Cardiac muscle cell (in vitro differentiated cells and primary cell): ENCODE data around the gene UBE2V1. TPM values are rescaled to one million over a fixed set of nuclear protein-coding genes. Genes with fewer than 3 reads are reported as not detected.
"Not testable (repeated sequence)": the region's sequence is repeated elsewhere in the genome, so short reads cannot be mapped to it uniquely, and the experiment has no call there.

Source experiments
- DNase-seq, 2 donors: peaks; one replicate each; pipeline versions ENCODE4 v3.0.0 to v3.0.0-alpha.2; 2010 to 2017; ENCODE audit warnings: low read depth in 1 of 2, low spot score in 1 of 2
- H3K27ac ChIP-seq: fragments of 200-600 bp; sonication (generic); 2 replicates; pipeline ENCODE4 v1.5.1; 2016
- H3K27me3 ChIP-seq: fragments of 200-600 bp; sonication (generic); 2 replicates; pipeline ENCODE4 v1.6.0; 2016; ENCODE audit warnings: control low read depth
- H3K36me3 ChIP-seq: fragments of 200-600 bp; sonication (generic); 2 replicates; pipeline ENCODE4 v1.5.1; 2016; ENCODE audit warnings: control low read depth
- H3K4me1 ChIP-seq: fragments of 200-600 bp; sonication (generic); 2 replicates; pipeline ENCODE4 v1.8.1; 2017; ENCODE audit warnings: low read depth, mild to moderate bottlenecking, mixed run types
- H3K4me3 ChIP-seq: fragments of 200-600 bp; sonication (generic); 2 replicates; pipeline ENCODE4 v1.5.1; 2016; ENCODE audit warnings: mild to moderate bottlenecking
- H3K9me3 ChIP-seq: fragments of 200-600 bp; sonication (generic); 2 replicates; pipeline ENCODE4 v1.5.1; 2017; ENCODE audit warnings: low read depth, mild to moderate bottlenecking, control low read depth
- CTCF ChIP-seq: IDR thresholded peaks from 2 replicates; pipeline ENCODE4 v1.5.1; 2012; ENCODE audit warnings: low read depth, mild to moderate bottlenecking, low read length
- polyA plus RNA-seq: library from polyadenylated mRNA; unstranded; fragments of >200 nt; fragmentation: Nextera tagmentation; extraction: Ambion mirVana; gene quantifications from 2 replicates; pipeline ENCODE4 v1.2.1, GENCODE V29; 2016
- total RNA-seq: library from RNA; depleted of rRNA; stranded (reverse); fragments of >200 nt; gene quantifications from 2 replicates; pipeline ENCODE4 v1.2.3, GENCODE V29; 2016

Gene UBE2V1
- total and polyA plus RNA-seq, 2 experiments from 2014 or later: 126 to 173 TPM

GRCh38 chr20:50065325-50065615 is 47.7 kb downstream of the UBE2V1 start:
- Histone ChIP-seq H3K36me3 (no peaks in the 10 kb centered on the region), H3K4me1 (no peaks in the 10 kb centered on the region), H3K27ac (no peak overlapping the region), H3K27me3 (no peaks in the 10 kb centered on the region), H3K9me3 (no peaks in the 10 kb centered on the region), H3K4me3 (no peak overlapping the region)
- TF ChIP-seq CTCF: no peak
- DNase-seq: no peak

GRCh38 chr20:50063763-50064162 is 49.2 kb downstream of the UBE2V1 start:
- not testable (repeated sequence) for H3K27me3 ChIP-seq, H3K9me3 ChIP-seq, H3K27ac ChIP-seq, H3K4me1 ChIP-seq, H3K36me3 ChIP-seq, DNase-seq, H3K4me3 ChIP-seq

GRCh38 chr20:50062006-50062838 is 50.7 kb downstream of the UBE2V1 start:
- Histone ChIP-seq H3K36me3 (no peaks in the 10 kb centered on the region), H3K4me3 (no peak overlapping the region), H3K4me1 (no peaks in the 10 kb centered on the region), H3K27me3 (no peaks in the 10 kb centered on the region), H3K9me3 (no peaks in the 10 kb centered on the region), H3K27ac (no peak overlapping the region)
- DNase-seq: no peak
- no peak for TF ChIP-seq CTCF

GRCh38 chr20:50061151-50062005 is 51.6 kb downstream of the UBE2V1 start:
- no peak for TF ChIP-seq CTCF
- Histone ChIP-seq H3K4me3 (no peak overlapping the region), H3K27me3 (no peaks in the 10 kb centered on the region), H3K9me3 (no peaks in the 10 kb centered on the region), H3K27ac (no peak overlapping the region), H3K4me1 (no peaks in the 10 kb centered on the region), H3K36me3 (no peaks in the 10 kb centered on the region)
- no peak for DNase-seq

DNA sequence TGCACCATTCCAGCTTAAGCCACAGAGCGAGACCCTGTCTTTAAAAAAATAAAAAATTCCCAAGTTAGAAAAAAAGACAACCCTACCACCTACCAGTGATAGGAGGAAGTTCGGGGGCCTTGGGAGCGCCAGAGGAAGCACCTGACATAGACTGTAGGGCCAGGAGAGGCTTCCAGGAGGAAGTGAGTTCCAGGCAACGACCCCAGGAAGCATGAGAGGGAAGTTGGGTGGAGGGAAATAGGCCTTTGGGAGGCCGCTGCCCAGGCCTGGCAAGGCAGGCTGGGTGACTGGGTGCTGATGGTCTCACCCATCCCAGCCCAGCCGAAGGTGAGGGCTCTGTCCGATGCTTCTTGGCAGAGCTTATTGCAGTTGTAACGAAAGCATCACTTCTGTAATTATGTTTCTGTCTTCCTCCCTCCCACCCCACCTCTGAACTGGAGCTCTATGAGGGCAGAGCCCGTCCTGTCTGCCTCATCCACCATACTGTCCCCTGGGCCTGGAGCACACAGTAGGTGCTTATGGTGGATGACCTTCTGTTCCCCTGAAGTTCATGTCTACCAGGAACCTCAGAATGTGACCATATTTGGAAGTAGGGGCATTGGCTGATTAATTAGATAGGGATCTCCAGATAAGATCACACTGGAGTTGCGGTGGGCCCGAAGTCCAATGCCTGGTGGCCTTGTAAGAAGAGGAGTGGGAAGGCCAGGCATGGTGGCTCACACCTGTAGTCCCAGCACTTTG is 54.1 kb downstream of the UBE2V1 start:
- no peaks in the 10 kb centered on the region for H3K27me3 ChIP-seq
- H3K36me3 ChIP-seq: no peaks in the 10 kb centered on the region
- DNase-seq: no peak
- no peak overlapping the region for H3K4me3 ChIP-seq
- no peaks in the 10 kb centered on the region for H3K9me3 ChIP-seq
- H3K27ac ChIP-seq: no peak overlapping the region
- TF ChIP-seq CTCF: no peak
- H3K4me1 ChIP-seq: no peaks in the 10 kb centered on the region
